HUES64 (cell line): Measurements from ENCODE around the gene VSIR.
A peak's percentile ranks its signal among the peaks of the same experiment; 100 is the strongest.

Source experiments
- H3K27ac ChIP-seq: 2 replicates; pipeline ENCODE4 v1.7.0; 2013; ENCODE audit warnings: low read depth, low read length, inconsistent platforms
- H3K27me3 ChIP-seq: 2 replicates; pipeline ENCODE4 v1.6.1; 2013; ENCODE audit warnings: mild to moderate bottlenecking, low read length; ENCODE audit not compliant: insufficient read depth
- H3K36me3 ChIP-seq: 2 replicates; pipeline ENCODE4 v1.6.1; 2013; ENCODE audit warnings: mild to moderate bottlenecking, low read length; ENCODE audit not compliant: insufficient read depth
- H3K4me1 ChIP-seq: 2 replicates; pipeline ENCODE4 v1.6.1; 2013; ENCODE audit warnings: mild to moderate bottlenecking, low read length, moderate library complexity; ENCODE audit not compliant: insufficient read depth
- H3K4me3 ChIP-seq: 2 replicates; pipeline ENCODE4 v1.5.1; 2013; ENCODE audit warnings: mild to moderate bottlenecking, low read length, moderate library complexity
- H3K9ac ChIP-seq: 2 replicates; pipeline ENCODE4 v1.6.1; 2013; ENCODE audit warnings: mild to moderate bottlenecking, low read depth, low read length
- H3K9me3 ChIP-seq: 2 replicates; pipeline ENCODE4 v1.6.1; 2013; ENCODE audit warnings: low read depth, low read length; ENCODE audit not compliant: insufficient read depth
- WGBS: fragments of 150-250, 120-280 bp; methylation state at CpG from one replicate; pipeline ENCODE4 v1.1.7; 2013; ENCODE audit warnings: missing lambda C conversion rate; 5-methylcytosine and 5-hydroxymethylcytosine counted together

Gene VSIR

DNA sequence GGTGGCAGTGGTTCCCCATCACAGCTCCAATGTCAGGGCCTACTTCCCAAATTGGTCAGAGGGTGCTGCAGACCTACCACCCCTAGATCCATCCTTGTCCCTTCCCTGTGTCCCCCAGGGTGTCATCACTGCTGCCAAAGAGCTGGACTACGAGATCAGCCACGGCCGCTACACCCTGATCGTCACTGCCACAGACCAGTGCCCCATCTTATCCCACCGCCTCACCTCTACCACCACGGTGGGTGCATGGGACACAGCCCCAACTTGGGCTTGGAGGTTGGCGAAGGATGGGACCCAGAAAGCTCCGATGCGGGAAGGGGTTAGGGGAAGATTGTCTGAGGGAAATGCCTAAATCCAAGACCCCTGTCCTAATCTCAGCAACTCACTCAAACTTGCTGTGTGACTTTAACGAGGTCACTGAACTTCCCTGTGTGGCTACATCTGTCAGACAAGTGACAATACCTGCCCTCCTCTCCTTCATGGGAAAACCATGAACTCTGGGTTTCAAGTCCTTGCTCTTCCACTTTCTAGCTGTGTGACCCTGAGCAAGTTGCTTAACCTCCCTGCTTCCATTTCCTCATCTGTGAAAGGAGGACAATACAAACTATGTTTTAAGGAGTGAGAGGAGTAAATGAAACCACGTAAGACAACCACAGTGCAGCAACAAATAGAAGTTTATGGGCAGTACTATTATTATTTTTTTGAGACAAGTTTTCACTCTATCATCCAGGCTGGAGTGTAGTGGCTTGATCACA, 4.9 kb upstream of the VSIR start:
- no peak overlapping the region for H3K27ac ChIP-seq
- no peak overlapping the region for H3K9ac ChIP-seq
- H3K4me1 ChIP-seq: peaks cover 10% of the 10 kb centered on the region; the same call in 1 of the 2 replicates
- H3K4me3 ChIP-seq: no peak overlapping the region
- peaks cover 11% of the 10 kb centered on the region for H3K27me3 ChIP-seq
- WGBS: 93% methylated on average over 9 of the region's 11 CpGs
- no peaks in the 10 kb centered on the region for H3K36me3 ChIP-seq
- H3K9me3 ChIP-seq: 0 out of 2 replicates have a peak, but pooled peaks cover 2% of the 10 kb centered on the region

DNA sequence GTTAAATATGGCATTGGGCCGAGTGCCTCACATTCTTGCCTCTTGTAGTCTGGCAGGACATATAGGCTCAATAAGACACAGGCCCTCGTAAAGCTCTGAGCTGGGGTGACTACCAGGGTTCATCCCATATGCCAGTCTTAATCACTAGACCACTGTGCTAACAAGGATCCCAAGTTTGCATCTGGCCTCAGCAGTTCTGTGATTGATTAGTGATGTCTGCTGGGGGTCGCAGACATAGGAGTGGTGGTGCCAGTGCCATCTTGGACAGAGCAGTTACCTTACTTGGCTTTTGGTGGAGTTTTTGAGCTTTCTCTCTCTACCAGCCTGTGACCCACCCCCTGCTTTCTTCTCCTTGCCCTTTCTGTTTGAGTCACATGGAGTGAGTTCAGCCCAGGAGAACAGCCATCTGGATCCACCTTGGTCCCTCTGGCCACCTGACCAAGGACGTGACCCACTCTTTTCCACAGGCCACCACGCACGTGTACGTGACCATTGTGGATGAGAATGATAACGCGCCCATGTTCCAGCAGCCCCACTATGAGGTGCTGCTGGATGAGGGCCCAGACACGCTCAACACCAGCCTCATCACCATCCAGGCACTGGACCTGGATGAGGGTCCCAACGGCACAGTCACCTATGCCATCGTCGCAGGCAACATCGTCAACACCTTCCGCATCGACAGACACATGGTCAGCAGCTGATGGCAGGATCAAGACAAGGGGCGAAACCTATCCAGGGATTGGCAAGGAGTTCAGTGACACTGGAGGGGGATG, 4.1 kb upstream of the VSIR start:
- H3K9me3 ChIP-seq: 0 out of 2 replicates have a peak, but pooled peaks cover 2% of the 10 kb centered on the region
- 95% methylated on average over 17 of the region's 17 CpGs for WGBS
- H3K27ac ChIP-seq: no peak overlapping the region

DNA sequence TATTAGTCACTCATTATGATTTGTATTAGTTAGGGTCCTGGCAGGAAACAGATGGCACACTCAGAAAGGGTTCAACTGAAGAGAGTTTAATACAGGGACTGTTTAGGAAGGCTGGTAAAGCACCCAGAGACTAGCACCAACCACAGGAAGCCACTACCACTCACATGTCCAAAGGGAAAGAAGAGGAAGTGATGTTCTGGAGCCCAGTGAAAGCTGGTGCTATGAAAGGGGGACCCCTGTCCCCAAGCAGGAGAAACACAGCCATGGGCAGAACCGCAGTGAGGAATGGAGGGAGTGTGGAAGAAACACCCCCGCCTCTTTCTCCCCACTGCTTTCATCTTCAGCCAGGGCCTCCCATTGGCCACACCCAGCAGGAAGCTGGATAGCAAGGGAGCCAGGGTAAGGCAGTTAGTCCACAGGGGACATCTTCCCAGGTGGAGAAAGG, 3.2 kb upstream of the VSIR start:
- H3K27ac ChIP-seq: no peak overlapping the region
- WGBS: no CpG with 5 or more reads among the region's 2 CpGs

More for the DNA sequence above, 4.1 kb upstream of the VSIR start:
- Histone ChIP-seq H3K36me3 (no peaks in the 10 kb centered on the region), H3K9ac (no peak overlapping the region), H3K4me1 (0 out of 2 replicates have a peak, but pooled peaks cover 3% of the 10 kb centered on the region), H3K27me3 (peaks cover 19% of the 10 kb centered on the region), H3K4me3 (no peak overlapping the region)

DNA sequence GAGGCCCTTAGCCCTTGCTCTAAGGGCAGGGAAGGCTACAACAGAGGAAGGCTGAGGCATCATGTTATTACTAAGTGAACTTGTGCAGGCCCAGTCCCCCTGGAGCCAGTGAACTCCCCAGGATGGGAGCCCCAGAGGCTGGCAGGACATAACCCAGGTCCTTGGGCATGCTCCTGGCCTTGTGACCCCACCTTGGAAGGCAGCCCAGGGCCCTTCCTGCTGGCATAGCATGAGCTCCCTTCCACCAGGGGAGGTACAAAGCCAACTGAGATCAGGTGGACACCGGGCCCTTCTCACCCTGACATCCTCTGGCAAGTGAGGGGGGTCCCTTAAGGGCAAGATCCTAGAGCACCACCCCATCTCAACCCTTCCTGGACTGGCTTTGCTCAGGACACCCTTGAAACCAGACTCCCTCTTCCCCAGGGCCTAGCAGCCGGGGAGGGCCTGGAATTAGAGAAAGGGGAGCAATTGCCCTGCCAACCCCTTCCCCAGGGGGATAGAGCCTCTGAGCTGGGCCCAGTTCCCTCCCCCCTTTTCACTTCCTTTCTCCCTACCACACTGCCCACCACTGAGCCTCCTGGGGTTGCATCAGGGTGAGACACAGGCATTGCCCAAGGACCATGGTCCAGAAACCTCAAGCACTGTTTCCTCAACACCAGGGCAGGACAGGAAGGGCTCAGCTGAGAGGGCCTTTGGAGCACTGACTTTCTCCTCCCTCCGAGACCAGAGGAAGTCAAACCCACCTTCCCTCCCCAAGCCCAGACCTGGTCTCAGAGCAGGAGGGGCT, 1.8 kb upstream of the VSIR start:
- H3K36me3 ChIP-seq: no peaks in the 10 kb centered on the region
- no peak overlapping the region for H3K27ac ChIP-seq

More for the DNA sequence above, 3.2 kb upstream of the VSIR start:
- peaks cover 27% of the 10 kb centered on the region for H3K27me3 ChIP-seq
- 0 out of 2 replicates have a peak, but pooled peaks cover 3% of the 10 kb centered on the region for H3K4me1 ChIP-seq
- no peak overlapping the region for H3K4me3 ChIP-seq
- no peaks in the 10 kb centered on the region for H3K36me3 ChIP-seq
- H3K9ac ChIP-seq: no peak overlapping the region
- H3K9me3 ChIP-seq: 0 out of 2 replicates have a peak, but pooled peaks cover 2% of the 10 kb centered on the region

DNA sequence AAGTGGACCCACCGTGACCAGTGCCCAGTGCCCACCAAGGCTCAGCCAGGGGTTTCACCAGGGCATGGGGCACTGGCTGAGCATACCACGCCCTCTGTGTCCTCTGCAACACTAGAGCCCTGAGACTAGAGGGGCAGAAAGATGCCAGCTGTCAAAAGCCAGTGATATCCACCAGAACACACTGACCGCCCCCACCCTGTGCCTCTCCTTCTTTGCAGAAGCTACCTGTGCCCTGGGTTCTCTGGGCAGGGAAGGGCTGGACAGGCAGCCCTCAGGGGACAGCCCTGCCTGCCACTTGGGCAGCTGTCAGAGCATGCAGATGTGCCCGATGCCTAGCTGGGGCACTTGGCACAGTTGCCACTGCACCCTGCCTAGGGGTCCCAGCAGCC, 494 bp downstream of the VSIR start:
- Histone ChIP-seq H3K36me3 (no peaks in the 10 kb centered on the region), H3K4me3 (peak overlapping the region; percentile 59), H3K9ac (no peak overlapping the region; the same call in 1 of the 2 replicates), H3K9me3 (0 out of 2 replicates have a peak, but pooled peaks cover 2% of the 10 kb centered on the region), H3K27me3 (peaks cover 27% of the 10 kb centered on the region), H3K4me1 (0 out of 2 replicates have a peak, but pooled peaks cover 3% of the 10 kb centered on the region), H3K27ac (no peak overlapping the region)
- WGBS: 84% methylated on average over 4 of the region's 4 CpGs

More for the DNA sequence above, 1.8 kb upstream of the VSIR start:
- WGBS: 70% methylated on average over 3 of the region's 3 CpGs
- Histone ChIP-seq H3K4me3 (no peak overlapping the region), H3K9ac (no peak overlapping the region), H3K9me3 (0 out of 2 replicates have a peak, but pooled peaks cover 2% of the 10 kb centered on the region), H3K27me3 (peaks cover 27% of the 10 kb centered on the region), H3K4me1 (0 out of 2 replicates have a peak, but pooled peaks cover 3% of the 10 kb centered on the region)

DNA sequence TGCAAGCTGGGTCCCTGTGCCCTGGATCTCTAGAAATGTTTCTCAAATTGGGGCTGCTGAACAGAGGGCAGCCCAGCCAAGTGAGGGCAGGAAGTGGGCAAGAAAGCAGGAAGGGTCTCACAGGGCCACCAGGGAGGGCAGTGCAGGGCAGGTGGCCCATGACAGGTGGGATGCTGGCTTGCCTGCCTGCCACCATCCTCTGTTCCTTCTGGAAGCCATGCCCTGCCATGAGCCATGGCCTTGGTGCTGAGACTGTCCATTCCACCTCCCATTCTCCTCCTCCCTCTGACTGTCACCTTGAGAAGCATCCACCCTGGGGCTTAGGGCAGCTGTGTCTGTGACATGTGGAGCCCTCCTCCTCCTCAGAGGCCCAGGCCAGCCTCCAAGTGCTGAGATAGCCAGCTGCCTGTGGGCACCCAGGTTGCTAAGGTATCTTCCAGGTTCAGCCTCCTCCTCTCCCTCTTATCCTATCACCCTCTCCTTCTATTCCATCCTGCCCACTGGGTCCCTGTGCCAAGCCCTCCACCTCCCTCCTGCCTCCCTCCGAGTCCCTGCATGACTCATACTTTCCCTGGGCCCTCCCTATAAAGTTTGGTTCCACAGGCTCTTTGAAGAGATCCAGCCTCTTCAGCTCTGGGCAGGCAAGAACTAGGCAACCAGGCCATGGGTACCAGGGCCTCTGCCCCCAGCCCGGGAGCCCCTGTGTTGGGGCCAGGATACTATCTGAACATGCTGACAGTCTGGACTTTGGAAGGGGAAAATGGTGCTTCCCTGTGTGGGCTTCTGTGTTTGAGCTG, 1.3 kb downstream of the VSIR start:
- no peaks in the 10 kb centered on the region for H3K36me3 ChIP-seq
- H3K9ac ChIP-seq: no peak overlapping the region
- H3K9me3 ChIP-seq: no peaks in the 10 kb centered on the region
- 0 out of 2 replicates have a peak, but pooled peaks cover 3% of the 10 kb centered on the region for H3K4me1 ChIP-seq
- H3K27ac ChIP-seq: no peak overlapping the region
- no peak overlapping the region for H3K4me3 ChIP-seq
- 68% methylated on average over 2 of the region's 2 CpGs for WGBS
- H3K27me3 ChIP-seq: peaks cover 27% of the 10 kb centered on the region

DNA sequence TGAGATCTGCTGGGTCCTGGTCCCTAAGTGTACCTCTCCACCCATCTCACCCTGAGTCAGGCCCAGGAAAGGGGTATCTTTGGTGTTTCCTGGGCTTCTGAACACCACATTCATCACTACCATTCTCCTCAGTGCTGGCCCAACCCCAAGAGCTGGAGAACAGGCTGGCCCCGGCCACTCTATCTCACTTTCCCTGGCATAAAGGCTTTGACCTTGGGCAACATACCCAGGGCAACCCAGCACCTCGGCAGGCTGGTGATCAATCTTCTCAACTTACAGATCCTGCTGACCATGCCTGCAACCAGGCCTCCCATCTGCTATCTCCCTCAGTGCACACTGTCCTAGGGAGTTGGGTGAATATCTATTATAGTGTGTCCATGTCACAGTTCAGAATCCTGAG, 2.1 kb downstream of the VSIR start:
- peaks cover 27% of the 10 kb centered on the region for H3K27me3 ChIP-seq
- H3K4me1 ChIP-seq: 0 out of 2 replicates have a peak, but pooled peaks cover 3% of the 10 kb centered on the region
- no peak overlapping the region for H3K9ac ChIP-seq
- H3K4me3 ChIP-seq: no peak overlapping the region
- no peaks in the 10 kb centered on the region for H3K9me3 ChIP-seq
- WGBS: 82% methylated on average over 2 of the region's 2 CpGs
- H3K27ac ChIP-seq: no peak overlapping the region
- no peaks in the 10 kb centered on the region for H3K36me3 ChIP-seq

DNA sequence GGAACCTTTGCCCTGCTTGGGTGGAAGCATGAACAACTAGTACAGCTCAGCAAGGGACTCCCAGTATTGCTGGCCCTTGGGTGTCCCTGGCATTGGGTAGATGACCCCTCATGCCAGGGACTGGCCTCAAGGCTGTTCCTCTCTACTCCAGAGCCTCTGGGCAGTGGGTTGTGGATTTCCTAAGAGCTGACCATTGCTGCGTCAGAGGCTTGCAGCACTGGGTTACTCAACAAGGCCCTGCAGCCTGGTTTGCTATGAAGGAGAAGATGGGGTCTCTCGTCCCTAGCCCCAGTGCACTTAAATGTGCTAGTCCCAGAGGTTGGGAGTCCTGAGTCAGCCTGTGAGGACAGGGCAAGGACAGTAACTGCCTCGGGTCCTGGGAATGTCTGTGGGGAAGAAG, 2.5 kb downstream of the VSIR start:
- Histone ChIP-seq H3K9me3 (no peaks in the 10 kb centered on the region), H3K27ac (no peak overlapping the region), H3K4me1 (0 out of 2 replicates have a peak, but pooled peaks cover 3% of the 10 kb centered on the region), H3K9ac (no peak overlapping the region), H3K4me3 (no peak overlapping the region), H3K27me3 (peaks cover 27% of the 10 kb centered on the region), H3K36me3 (no peaks in the 10 kb centered on the region)
- 91% methylated on average over 3 of the region's 3 CpGs for WGBS

DNA sequence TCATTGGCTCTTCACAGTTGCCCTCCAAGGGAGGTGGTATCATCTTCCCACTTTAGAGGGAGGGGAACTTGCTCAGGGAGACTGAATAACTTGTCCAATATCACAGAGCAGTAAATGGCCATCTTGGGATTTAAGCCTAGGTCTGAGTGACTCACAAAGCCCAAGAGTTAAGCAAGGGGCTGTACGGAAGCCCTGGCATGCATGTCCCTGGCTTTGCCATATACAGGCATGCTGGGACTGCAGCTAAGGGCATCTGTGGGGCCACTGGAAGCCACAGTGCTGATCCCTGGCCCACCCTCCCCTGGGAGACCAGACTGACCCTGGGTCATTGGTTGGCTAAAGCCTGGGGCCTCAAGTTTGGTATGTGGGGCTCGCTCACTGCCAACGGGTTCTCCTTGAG, 3.1 kb downstream of the VSIR start:
- 97% methylated on average over 3 of the region's 3 CpGs for WGBS
- Histone ChIP-seq H3K9me3 (no peaks in the 10 kb centered on the region), H3K9ac (no peak overlapping the region), H3K4me3 (no peak overlapping the region), H3K27me3 (peaks cover 27% of the 10 kb centered on the region), H3K36me3 (no peaks in the 10 kb centered on the region), H3K27ac (no peak overlapping the region), H3K4me1 (0 out of 2 replicates have a peak, but pooled peaks cover 3% of the 10 kb centered on the region)

DNA sequence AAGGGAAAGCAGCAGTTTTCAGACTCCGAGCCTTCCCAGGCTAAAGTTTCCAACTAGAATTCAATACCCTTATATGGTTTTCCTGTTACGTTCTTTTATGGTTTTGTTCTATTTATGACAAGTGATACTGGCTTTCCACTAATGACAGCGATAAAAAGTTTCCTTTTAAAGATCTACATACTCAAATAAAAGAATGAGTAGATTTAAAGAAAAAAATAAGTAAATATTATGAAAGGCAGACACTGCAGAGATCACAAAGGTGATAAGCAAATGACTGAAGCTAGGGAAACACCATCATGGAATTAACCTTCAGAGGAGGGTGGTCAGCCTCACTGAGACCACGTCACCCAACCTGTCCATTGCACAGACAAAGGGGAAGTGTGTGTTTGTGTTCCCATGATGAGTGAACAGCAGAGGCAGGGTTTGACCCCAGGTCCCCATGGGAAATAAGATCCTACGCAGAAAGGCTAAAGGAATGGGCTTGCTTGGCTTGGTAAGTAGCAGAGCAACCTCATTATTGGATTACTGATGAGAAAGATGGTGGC, 4.0 kb downstream of the VSIR start:
- Histone ChIP-seq H3K36me3 (no peaks in the 10 kb centered on the region), H3K27ac (no peak overlapping the region), H3K4me3 (no peak overlapping the region), H3K4me1 (0 out of 2 replicates have a peak, but pooled peaks cover 3% of the 10 kb centered on the region), H3K9ac (no peak overlapping the region), H3K27me3 (peaks cover 26% of the 10 kb centered on the region), H3K9me3 (no peaks in the 10 kb centered on the region)
- WGBS: 97% methylated on average over 2 of the region's 5 CpGs
